Stimulated activated memory B cell treated with anti-CD40 and anti-IgM and Interleukin-4, amounts not matched to agents 10 μg/mL and 1 μg/mL and 100 μg/mL, for 72 hours (primary cell): ENCODE data around the gene SEPTIN10.

Experiments used
- ATAC-seq: fragments of 150-1000 bp; cut with Tn5 transposase; 2 replicates; pipeline ENCODE4 v1.10.0; 2021
- H3K27ac Mint-ChIP-seq: one replicate; pipeline ENCODE4 v1.8.0; 2022; ENCODE audit warnings: mild to moderate bottlenecking, mixed read lengths
- H3K27me3 Mint-ChIP-seq: one replicate; pipeline ENCODE4 v1.8.0; 2022; ENCODE audit warnings: mixed read lengths
- H3K36me3 Mint-ChIP-seq: one replicate; pipeline ENCODE4 v1.8.0; 2022; ENCODE audit warnings: mixed read lengths
- H3K4me1 Mint-ChIP-seq: one replicate; pipeline ENCODE4 v1.8.0; 2022; ENCODE audit warnings: mixed read lengths
- H3K4me3 Mint-ChIP-seq: one replicate; pipeline ENCODE4 v1.8.0; 2022; ENCODE audit warnings: mild to moderate bottlenecking, moderate library complexity, mixed read lengths
- H3K9me3 Mint-ChIP-seq: one replicate; pipeline ENCODE4 v1.8.0; 2022; ENCODE audit warnings: mixed read lengths

The SEPTIN10 gene

DNA sequence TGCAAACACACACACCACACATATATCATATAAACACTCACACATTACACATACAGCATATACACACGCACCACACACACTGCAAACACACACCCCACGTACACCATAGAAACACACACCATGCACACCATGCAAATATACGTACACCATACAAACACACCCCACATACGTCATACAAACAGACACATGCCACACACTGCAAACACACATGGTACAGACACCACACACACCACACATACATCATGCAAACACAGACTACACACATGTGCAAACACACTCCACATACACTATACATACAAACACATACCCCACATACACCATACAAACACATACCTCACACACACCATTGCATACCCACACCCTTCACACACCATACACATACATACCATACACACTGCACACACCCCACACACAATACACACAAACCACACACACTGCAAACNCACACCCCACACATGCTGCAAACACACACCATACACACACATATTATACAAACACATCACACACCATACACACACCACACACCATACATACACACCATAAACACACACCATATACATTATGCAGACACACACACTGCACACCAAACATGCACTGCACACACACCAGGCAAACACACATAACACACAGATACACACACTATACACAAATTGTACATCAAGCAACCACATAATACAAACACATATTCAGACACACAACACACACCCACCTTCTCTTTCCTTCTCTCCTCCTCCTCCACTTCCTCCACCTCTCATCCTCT, 120.4 kb downstream of the SEPTIN10 start:
- H3K4me3 Mint-ChIP-seq: no peak overlapping the region
- no peak for ATAC-seq
- no peaks in the 10 kb centered on the region for H3K4me1 Mint-ChIP-seq
- H3K36me3 Mint-ChIP-seq: no peaks in the 10 kb centered on the region
- H3K27me3 Mint-ChIP-seq: peaks cover 2% of the 10 kb centered on the region
- H3K27ac Mint-ChIP-seq: no peak overlapping the region
- no peaks in the 10 kb centered on the region for H3K9me3 Mint-ChIP-seq
